ENCODE measurements around the gene CPNE1. TPM values are rescaled to one million over a fixed set of nuclear protein-coding genes. Genes with fewer than 3 reads are reported as not detected.

The CPNE1 gene
- total RNA-seq, 4 donors from 2014 or later, result 43.3 to 238 (median 103) TPM

DNA sequence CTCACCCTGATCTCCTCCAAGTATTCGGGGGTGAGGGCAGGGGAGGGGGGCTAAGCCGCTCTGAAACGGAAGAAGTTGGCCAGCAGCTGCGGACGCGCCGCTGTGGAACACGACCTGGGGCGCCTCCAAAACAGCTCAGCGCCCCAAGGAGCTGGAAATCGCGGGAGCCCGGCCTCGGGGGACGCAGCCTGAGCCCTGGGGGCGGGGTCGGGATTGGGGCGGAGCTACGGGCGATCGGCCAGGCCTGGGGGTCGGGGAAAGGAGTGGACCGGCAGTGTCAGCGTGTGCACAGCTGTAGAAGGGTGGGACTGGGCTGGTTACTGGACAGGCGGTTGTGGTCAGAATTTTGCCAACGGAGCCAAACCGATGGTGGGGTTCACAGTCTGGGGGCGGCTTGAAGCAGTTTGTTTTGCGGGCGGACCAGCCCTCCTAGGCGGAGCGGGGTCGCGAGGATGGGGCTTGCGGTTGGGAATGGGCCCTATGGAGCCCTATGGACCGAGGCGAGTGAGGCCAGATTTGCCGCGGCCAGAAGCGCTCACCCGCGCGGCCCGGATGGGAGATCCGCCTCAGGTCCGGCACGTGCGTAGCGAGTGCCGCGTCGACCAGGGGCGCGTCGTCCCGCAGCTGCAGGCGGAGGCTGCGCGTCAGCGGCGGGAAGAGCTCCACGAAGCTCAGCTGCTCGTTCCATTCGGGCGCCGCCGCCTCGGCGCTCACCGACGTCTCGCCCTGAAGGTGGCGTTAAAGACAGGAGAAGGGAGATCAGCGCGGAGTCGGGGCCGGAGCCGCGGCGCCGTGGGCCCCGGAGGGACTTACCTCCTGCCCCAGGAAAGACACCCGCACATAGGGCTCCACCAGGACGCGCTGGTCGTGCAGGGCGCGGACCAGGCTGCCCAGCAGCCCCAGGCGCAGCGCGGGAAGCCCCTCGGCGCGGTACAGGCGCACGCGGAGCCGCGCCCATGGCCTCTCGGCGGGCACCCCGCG, 63.4 kb downstream of the CPNE1 start:
- TF ChIP-seq POLR2AphosphoS5 (IDR thresholded peaks at IDR 0.05), result peak in 1 of 3 donors; percentile 50
- TF ChIP-seq, protein P1, sequence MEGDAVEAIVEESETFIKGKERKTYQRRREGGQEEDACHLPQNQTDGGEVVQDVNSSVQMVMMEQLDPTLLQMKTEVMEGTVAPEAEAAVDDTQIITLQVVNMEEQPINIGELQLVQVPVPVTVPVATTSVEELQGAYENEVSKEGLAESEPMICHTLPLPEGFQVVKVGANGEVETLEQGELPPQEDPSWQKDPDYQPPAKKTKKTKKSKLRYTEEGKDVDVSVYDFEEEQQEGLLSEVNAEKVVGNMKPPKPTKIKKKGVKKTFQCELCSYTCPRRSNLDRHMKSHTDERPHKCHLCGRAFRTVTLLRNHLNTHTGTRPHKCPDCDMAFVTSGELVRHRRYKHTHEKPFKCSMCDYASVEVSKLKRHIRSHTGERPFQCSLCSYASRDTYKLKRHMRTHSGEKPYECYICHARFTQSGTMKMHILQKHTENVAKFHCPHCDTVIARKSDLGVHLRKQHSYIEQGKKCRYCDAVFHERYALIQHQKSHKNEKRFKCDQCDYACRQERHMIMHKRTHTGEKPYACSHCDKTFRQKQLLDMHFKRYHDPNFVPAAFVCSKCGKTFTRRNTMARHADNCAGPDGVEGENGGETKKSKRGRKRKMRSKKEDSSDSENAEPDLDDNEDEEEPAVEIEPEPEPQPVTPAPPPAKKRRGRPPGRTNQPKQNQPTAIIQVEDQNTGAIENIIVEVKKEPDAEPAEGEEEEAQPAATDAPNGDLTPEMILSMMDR (IDR thresholded peaks at IDR 0.05), result peak in 1 of 2 donors; percentile 47
- TF ChIP-seq POLR2A (IDR thresholded peaks at IDR 0.05), result no peak
- H3K36me3 ChIP-seq, result no peaks in the 10 kb centered on the region
- no peak overlapping the region for H3K27ac ChIP-seq
- peak overlapping the region; percentile 60 for H3K4me3 ChIP-seq
- H3K9me3 ChIP-seq, result no peaks in the 10 kb centered on the region
- peaks cover 20% of the 10 kb centered on the region for H3K27me3 ChIP-seq
- WGBS, result 0% methylated on average over 17 of the region's 103 CpGs
- H3K4me1 ChIP-seq, result peaks cover 20% of the 10 kb centered on the region
- peak in 1 of 2 donors; percentile 88 for DNase-seq (ENCODE audit: low spot score in 2 of 2)

DNA sequence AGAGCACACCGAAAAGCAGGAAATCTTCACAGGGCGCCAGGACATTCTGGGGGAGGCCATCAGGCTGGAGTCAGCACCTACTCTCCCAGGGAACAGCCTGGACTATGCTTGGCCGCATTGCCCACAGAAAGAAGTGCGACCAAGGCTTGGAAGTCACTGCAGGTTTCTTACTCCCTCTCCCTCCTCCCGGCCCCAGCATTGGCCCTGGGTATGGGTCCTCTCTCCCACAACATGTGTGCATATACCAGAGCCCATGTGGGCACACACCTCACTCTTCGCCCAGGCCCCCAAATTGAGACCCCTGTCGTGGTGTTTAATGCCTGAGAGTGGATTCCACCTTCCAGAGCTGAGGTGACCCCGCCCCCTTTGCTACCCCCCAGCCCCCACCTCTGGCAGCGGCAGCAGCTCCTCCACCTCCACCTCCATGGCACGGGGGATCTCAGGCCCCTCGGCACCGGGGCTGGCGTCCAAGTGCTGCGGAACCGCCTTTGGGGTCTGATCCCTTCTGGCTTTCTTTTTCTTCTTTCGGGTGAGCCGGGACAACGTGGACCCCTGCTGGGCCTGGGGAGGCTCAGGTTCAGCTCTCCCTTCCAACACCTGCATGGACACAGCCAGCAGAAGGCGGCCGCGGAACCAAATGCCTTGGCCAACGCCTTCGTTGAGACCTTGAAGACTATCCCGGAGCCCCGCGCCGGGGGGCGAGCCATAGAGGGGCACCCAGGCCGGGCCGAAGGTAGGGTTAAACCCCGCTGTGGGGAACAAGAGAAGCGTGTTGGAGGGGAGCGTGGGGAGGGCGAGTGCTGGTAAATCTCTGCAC, 64.3 kb downstream of the CPNE1 start:
- whole genome bisulfite sequencing, result 30% methylated on average over 27 of the region's 34 CpGs
- Histone ChIP-seq H3K27ac (no peak overlapping the region), H3K9me3 (no peaks in the 10 kb centered on the region), H3K36me3 (no peaks in the 10 kb centered on the region), H3K27me3 (peaks cover 20% of the 10 kb centered on the region), H3K4me3 (peak overlapping the region; percentile 60), H3K4me1 (peaks cover 20% of the 10 kb centered on the region)
- no peak for DNase-seq (ENCODE audit: low spot score in 2 of 2)
- TF ChIP-seq POLR2AphosphoS5 (IDR thresholded peaks at IDR 0.05) (no peak), POLR2A (IDR thresholded peaks at IDR 0.05) (no peak), EP300 (IDR thresholded peaks at IDR 0.05) (no peak)
- TF ChIP-seq, protein P1 (IDR thresholded peaks at IDR 0.05), result no peak

DNA sequence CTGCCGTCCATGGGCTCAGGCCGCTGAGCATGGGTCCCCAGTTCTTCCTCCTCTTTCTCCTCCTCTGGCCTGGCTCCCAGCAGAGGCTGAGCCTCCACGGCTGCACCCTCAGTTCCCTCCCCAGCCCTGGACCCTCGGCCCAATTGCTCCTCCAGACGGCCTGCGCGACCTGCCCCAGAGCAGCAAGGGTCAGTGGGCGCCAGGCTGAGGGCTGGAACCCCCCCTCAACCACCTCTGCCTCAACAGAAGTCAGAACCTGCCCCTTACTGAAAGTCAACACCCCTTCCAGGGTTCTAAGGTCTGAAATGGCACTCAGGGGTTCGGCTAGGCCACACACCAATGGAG, 65.0 kb downstream of the CPNE1 start:
- Histone ChIP-seq H3K36me3 (no peaks in the 10 kb centered on the region), H3K4me3 (no peak overlapping the region), H3K27ac (no peak overlapping the region), H3K4me1 (peaks cover 20% of the 10 kb centered on the region), H3K9me3 (no peaks in the 10 kb centered on the region), H3K27me3 (peaks cover 20% of the 10 kb centered on the region)
- WGBS, result 89% methylated on average over 9 of the region's 9 CpGs
- DNase-seq (ENCODE audit: low spot score in 2 of 2), result no peak
- TF ChIP-seq EP300 (IDR thresholded peaks at IDR 0.05), result no peak
- no peak for TF ChIP-seq POLR2A (IDR thresholded peaks at IDR 0.05)
- TF ChIP-seq, protein P1 (IDR thresholded peaks at IDR 0.05), result no peak
- no peak for TF ChIP-seq POLR2AphosphoS5 (IDR thresholded peaks at IDR 0.05)

DNA sequence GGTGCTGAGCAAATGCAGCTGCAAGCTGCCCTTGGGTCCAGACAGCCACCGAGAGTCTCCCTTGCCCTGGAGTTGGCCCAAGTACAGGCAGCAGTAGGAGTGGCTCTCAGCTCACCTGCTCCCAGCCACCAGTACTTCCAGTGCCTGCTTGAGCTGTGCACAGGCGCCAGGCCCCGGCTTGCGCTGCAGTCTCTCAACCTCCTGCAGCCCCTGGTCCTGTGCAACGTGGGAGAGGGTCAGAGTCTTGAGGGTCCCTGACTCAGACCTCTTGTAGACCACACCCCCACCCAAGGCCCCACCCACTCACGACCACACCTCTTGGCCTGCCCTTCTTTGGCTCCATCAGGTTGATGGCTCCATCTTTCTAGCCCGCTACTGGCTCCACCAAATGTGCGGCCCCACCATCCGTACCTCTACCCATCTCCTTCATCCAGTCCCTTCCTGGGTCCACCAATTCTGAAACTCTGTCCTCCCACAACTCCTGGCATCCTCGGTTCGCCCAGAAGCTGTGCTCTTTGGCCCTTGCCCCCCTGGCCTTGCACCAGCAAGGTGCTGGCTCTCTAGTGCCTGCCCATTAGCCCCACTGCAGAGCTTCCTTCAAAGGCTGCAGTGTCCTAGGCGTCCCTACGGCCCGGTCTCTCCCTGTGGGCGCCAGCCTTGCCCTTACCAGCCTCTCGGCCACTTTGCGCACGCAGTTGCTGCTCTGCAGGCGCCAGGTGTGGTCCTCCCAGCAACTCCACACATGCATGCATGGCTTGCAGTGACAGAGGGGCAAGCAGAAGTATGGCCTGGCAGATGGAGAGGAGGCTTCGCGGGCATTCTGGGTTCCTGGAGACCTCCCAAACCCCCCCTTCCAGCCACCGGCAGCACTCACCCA, 65.6 kb downstream of the CPNE1 start:
- TF ChIP-seq EP300 (IDR thresholded peaks at IDR 0.05) (no peak), POLR2AphosphoS5 (IDR thresholded peaks at IDR 0.05) (no peak), POLR2A (IDR thresholded peaks at IDR 0.05) (no peak)
- TF ChIP-seq, protein P1 (IDR thresholded peaks at IDR 0.05), result no peak
- peak in 1 of 2 donors; percentile 50 for DNase-seq (ENCODE audit: low spot score in 2 of 2)
- WGBS, result 83% methylated on average over 19 of the region's 22 CpGs
- no peak overlapping the region for H3K27ac ChIP-seq
- no peaks in the 10 kb centered on the region for H3K36me3 ChIP-seq
- H3K27me3 ChIP-seq, result peaks cover 20% of the 10 kb centered on the region
- H3K9me3 ChIP-seq, result no peaks in the 10 kb centered on the region
- no peak overlapping the region for H3K4me3 ChIP-seq
- peaks cover 20% of the 10 kb centered on the region for H3K4me1 ChIP-seq
